COLO668 (cell line): ENCODE data around the gene NRXN3.

Source experiments
- DNase-seq: peaks from one replicate; lab custom pipeline; 2025; ENCODE audit not compliant: unreplicated experiment; lab: John Stamatoyannopoulos, UW

Gene NRXN3

GRCh38 chr14:79037593-79037992 lies 867.4 kb downstream of the NRXN3 start:
- DNase-seq = no peak

GRCh38 chr14:79040790-79041189 lies 870.6 kb downstream of the NRXN3 start:
- DNase-seq = no peak

GRCh38 chr14:79043194-79043889 lies 873.2 kb downstream of the NRXN3 start:
- DNase-seq = no peak

GRCh38 chr14:79044894-79045624 lies 874.9 kb downstream of the NRXN3 start:
- peak; percentile 84 for DNase-seq

GRCh38 chr14:79050787-79051727 lies 880.9 kb downstream of the NRXN3 start:
- DNase-seq = no peak

GRCh38 chr14:79051742-79052141 lies 881.6 kb downstream of the NRXN3 start:
- no peak for DNase-seq

GRCh38 chr14:79056879-79057278 lies 886.7 kb downstream of the NRXN3 start:
- no peak for DNase-seq

GRCh38 chr14:79057333-79057732 lies 887.2 kb downstream of the NRXN3 start:
- no peak for DNase-seq

GRCh38 chr14:79062226-79062625 lies 892.1 kb downstream of the NRXN3 start:
- DNase-seq = no peak

- DNase-seq = no peak
Observed at GRCh38 chr14:79064214-79064613, 894.0 kb downstream of the NRXN3 start.

- DNase-seq = no peak
Observed at GRCh38 chr14:79074510-79074909, 904.3 kb downstream of the NRXN3 start.

- DNase-seq = no peak
Observed at GRCh38 chr14:79076428-79076827, 906.3 kb downstream of the NRXN3 start.

- DNase-seq = peak; percentile 74
Observed at GRCh38 chr14:79077096-79077495, 906.9 kb downstream of the NRXN3 start.

GRCh38 chr14:79080040-79080439 lies 909.9 kb downstream of the NRXN3 start:
- DNase-seq = no peak

GRCh38 chr14:79082883-79083282 lies 912.7 kb downstream of the NRXN3 start:
- no peak for DNase-seq

GRCh38 chr14:79083356-79083755 lies 913.2 kb downstream of the NRXN3 start:
- DNase-seq = no peak

- no peak for DNase-seq
Observed at GRCh38 chr14:79084861-79085260, 914.7 kb downstream of the NRXN3 start.

- no peak for DNase-seq
Observed at GRCh38 chr14:79089576-79089975, 919.4 kb downstream of the NRXN3 start.

- DNase-seq = no peak
Observed at GRCh38 chr14:79090641-79091180, 920.5 kb downstream of the NRXN3 start.

- no peak for DNase-seq
Observed at GRCh38 chr14:79091381-79091963, 921.3 kb downstream of the NRXN3 start.

- DNase-seq = no peak
Observed at GRCh38 chr14:79093531-79093930, 923.4 kb downstream of the NRXN3 start.
